ENCODE measurements around the gene SLC6A13. TPM values are rescaled to one million over a fixed set of nuclear protein-coding genes. Genes with fewer than 3 reads are reported as not detected.
"Not testable (repeated sequence)": the region's sequence is repeated elsewhere in the genome, so short reads cannot be mapped to it uniquely, and the experiment has no call there.

SLC6A13 gene
- not detected for polyA plus RNA-seq (2012; ENCODE audit: insufficient read depth, insufficient read length)

DNA sequence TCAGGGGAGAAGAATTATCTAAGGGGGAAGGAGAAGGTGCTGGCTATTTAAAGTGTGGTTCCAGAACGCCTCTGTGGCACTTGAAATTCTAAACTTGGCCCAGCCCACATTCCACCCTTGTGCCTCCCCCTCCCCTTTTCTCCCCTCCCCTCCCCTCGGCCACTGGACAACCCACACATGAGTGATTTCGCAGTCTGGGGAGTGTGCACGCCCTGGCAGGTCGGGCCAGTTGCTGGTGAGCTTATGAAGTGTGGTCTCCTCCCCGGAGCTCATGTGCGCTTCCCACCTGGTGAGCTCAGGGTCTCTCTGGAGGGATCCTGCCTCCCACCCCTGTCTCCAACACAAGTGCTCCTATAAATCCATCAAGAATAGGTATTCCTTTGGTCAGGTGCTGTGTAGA, at the start of gene SLC6A13:
Gene SLC6A13, minus strand, starts transcription at position 20 of the 400 bp plus-strand sequence. CDS start 2,784 bp downstream, outside the sequence.
- no peak for DNase-seq (ENCODE audit: low read depth, low spot score)
- H3K4me3 ChIP-seq (ENCODE audit: low read length) = no peak within 1 kb of the TSS

DNA sequence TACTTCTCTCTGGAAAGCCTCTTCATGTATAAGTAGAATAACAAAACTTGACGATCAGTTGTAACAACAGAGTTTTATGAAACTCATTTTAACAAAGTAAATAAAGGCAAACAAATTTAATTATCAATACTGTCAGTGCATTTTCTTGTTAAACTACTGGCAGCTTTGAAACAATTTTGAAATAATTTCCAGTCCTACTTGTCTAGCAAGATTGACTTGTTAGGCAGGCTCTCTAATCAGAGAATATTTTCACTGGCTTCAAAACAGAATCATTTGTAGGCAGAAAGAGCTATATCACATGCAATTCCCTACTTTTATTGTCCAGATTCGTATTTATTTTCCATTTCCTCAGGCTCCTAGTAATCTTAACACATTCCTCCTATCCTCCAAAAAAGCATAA, 45.9 kb upstream of the SLC6A13 start:
- H3K4me3 ChIP-seq (ENCODE audit: low read length) = no peak overlapping the region
- no peak for DNase-seq (ENCODE audit: low read depth, low spot score)

DNA sequence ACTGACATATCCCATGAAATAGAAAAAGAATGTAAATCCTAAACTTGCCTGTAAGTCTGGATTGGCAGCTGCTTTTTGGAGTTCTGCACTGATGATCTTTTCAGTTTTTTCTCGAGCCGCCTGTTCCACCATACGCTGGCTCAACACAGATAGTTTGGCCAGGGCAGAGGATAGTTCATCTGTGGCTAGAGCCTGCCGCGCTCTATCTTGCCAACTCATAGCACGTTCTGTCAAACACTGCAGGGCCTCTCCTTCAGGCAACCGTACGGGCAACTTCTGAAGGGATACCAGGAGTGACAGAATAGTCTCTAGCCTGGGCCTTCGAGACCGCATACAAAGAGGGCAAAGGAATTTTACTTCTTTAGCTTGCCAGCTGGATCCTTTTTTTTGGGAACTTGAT, 44.8 kb upstream of the SLC6A13 start:
- H3K4me3 ChIP-seq (ENCODE audit: low read length) = no peak overlapping the region

DNA sequence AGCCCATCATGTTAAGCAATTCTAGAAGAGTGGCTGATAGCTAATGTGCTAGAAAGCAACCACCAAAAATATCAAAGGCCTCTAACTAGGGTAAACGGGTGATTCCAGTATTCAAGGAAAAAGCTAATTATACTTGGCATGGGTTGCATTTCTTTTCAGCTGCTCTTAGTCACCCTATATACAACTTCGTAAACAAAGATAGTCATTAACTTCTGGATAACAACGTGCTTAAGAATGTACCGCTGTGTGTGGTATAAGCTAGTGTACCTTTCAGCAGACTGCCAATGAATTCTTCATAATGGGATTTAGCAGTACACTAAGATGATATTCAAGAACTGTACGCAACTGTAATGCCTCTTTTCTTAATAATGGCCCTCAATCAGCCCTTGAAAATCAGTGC, 42.2 kb upstream of the SLC6A13 start:
- DNase-seq (ENCODE audit: low read depth, low spot score) = no peak
- H3K4me3 ChIP-seq (ENCODE audit: low read length) = no peak overlapping the region

More for the DNA sequence above, 44.8 kb upstream of the SLC6A13 start:
- DNase-seq (ENCODE audit: low read depth, low spot score) = no peak

DNA sequence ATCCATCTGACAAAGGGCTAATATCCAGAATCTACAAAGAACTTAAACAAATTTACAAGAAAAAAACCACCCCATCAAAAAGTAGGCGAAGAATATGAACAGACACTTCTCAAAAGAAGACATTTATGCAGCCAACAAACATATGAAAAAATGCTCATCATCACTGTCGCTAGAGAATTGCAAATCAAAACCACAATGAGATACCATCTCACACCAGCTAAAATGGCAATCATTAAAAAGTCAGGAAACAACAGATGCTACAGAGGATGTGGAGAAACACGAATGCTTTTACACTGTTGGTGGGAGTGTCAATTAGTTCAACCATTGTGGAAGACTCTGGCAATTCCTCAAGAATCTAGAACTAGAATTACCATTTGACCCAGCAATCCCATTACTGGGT, 40.1 kb upstream of the SLC6A13 start:
- H3K4me3 ChIP-seq (ENCODE audit: low read length) = not testable (repeated sequence)
- peak; percentile 55 for DNase-seq (ENCODE audit: low read depth, low spot score)

DNA sequence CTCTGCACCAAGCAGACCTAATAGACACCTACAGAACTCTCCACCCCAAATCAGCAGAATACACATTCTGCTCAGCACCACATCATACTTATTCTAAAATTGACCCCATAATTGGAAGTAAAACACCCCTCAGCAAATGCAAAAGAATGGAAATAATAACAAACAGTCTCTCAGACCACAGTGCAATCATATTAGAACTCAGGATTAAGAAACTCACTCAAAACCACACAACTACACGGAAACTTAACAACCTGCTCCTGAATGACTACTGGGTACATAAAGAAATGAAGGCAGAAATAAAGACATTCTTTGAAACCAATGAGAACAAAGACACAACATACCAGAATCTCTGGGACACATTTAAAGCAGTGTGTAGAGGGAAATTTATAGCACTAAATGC, 37.5 kb upstream of the SLC6A13 start:
- not testable (repeated sequence) for H3K4me3 ChIP-seq (ENCODE audit: low read length); DNase-seq (ENCODE audit: low read depth, low spot score)

DNA sequence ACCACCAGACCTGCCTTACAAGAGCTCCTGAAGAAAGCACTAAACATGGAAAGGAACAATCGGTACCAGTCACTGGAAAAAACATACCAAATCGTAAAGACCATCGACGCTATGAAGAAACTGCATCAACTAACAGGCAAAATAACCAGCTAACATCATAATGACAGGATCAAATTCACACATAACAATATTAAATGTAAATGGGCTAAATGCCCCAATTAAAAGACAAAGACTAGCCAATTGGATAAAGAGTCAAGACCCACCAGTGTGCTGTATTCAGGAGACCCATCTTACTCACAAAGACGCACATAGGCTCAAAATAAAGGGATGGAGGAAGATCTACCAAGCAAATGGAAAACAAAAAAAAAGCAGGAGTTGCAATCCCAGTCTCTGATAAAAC, 36.9 kb upstream of the SLC6A13 start:
- DNase-seq (ENCODE audit: low read depth, low spot score); H3K4me3 ChIP-seq (ENCODE audit: low read length): not testable (repeated sequence)

DNA sequence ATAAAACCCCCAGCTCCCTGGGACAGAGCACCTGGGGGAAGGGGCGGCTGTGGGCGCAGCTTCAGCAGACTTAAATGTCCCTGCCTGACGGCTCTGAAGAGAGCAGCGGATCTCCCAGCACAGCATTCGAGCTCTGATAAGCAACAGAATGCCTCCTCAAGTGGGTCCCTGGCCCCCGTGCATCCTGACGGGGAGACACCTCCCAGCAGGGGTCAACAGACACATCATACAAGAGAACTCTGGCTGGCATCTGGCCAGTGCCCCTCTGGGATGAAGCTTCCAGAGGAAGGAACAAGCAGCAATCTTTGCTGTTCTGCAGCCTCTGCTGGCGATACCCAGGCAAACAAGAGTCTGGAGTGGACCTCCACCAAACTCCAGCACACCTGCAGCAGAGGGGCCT, 35.4 kb upstream of the SLC6A13 start:
- H3K4me3 ChIP-seq (ENCODE audit: low read length); DNase-seq (ENCODE audit: low read depth, low spot score): not testable (repeated sequence)

DNA sequence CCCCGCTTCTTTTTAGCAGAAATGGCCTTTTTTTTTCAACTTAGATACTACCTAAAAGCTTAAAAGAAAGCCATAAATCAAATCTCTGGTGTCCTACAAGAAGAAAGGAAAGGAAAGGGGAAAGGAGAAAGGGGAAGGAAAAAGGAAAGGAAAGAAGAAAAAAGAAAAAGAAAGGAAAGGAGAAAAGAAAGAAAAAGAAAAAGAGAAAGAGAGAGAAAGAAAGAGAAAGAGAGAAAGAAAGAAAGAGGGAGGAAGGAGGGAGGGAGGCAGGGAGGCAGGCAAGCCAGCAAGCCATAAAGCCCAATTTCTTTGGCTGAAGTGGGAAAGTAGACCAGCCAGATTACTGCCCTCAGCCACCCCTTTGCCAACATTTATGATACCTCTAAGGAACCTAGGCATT, 32.5 kb upstream of the SLC6A13 start:
- no peak overlapping the region for H3K4me3 ChIP-seq (ENCODE audit: low read length)
- DNase-seq (ENCODE audit: low read depth, low spot score) = no peak

DNA sequence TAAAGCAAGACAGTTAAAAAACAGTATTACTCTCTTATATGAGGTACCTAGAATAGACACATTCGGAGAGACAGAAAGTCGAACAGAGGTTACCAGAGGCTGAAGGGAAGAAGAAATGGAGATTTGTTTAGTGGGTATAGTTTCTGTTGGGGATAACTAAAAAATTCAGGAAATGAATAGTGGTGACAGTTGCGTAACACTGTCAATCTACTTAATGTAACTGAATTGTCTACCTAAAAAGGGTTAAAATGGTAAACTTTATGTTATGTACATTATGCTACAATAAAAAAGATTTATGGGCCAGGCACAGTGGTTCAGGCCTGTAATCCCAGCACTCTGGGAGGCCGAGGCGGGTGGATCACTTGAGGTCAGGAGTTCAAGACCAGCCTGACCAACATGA, 30.6 kb upstream of the SLC6A13 start:
- DNase-seq (ENCODE audit: low read depth, low spot score) = no peak
- no peak overlapping the region for H3K4me3 ChIP-seq (ENCODE audit: low read length)

DNA sequence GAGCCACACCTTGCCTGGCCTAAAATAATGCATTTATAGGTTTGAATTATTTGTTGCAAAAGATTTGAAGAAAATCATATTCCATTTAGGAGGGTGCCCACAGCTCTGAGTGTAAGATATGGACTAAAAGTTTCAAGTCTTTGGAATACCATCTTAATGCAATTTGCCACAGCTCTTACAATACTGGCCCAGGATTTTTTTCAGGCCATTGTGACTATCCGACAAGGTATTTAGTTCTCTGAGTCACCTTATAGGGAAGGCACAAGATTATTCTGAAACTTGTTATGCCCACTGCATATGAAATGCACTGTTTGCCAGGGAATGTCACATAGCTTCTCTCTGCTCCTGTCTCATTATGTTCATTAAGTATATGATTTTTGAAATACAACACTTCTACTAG, 29.6 kb upstream of the SLC6A13 start:
- no peak overlapping the region for H3K4me3 ChIP-seq (ENCODE audit: low read length)
- no peak for DNase-seq (ENCODE audit: low read depth, low spot score)

DNA sequence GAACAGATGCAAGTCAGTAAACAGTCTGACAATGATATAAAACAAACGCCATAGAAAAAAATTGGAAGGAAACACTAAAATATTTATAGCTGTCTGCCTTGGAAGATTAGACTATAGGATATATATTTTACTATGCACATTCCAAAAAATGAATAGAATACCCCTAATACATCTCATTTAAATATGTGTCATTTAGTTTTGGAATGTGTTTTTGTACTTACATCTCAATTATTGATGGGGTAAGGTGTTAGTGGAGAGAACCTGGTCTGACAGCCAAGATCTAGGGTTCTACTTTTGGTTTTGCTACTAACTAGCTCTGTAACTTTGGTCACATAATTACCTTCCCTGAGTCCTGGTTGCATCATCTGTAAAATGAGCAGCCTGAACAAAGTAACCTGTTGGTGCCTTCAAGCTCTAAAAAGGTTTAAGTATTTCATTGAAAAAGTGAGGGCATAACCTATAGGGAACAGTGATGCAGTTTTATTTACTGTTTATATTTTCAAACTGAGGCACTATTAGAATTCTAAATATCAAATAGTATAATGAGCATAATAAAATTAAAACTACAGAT, 28.6 kb upstream of the SLC6A13 start:
- DNase-seq (ENCODE audit: low read depth, low spot score) = no peak
- H3K4me3 ChIP-seq (ENCODE audit: low read length) = no peak overlapping the region

DNA sequence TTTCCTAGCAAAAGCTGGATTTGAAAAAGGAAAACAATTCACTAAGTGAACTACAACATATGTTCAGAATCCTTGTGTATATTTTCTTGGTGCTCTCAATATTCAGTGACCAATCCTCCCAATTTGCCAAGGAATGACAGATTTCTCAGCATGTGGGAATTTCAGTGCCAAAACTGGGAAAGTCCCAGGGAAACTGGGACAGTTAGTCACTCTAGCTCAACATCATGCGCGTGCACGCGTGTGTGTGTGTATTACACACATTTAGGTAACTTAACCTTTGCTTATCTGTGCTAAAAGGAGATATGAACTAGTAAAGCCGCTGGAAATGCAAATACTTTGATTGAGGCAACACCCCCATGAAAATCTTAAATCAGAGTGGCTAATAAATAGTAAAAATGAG, 26.1 kb upstream of the SLC6A13 start:
- H3K4me3 ChIP-seq (ENCODE audit: low read length) = no peak overlapping the region
- DNase-seq (ENCODE audit: low read depth, low spot score) = no peak

DNA sequence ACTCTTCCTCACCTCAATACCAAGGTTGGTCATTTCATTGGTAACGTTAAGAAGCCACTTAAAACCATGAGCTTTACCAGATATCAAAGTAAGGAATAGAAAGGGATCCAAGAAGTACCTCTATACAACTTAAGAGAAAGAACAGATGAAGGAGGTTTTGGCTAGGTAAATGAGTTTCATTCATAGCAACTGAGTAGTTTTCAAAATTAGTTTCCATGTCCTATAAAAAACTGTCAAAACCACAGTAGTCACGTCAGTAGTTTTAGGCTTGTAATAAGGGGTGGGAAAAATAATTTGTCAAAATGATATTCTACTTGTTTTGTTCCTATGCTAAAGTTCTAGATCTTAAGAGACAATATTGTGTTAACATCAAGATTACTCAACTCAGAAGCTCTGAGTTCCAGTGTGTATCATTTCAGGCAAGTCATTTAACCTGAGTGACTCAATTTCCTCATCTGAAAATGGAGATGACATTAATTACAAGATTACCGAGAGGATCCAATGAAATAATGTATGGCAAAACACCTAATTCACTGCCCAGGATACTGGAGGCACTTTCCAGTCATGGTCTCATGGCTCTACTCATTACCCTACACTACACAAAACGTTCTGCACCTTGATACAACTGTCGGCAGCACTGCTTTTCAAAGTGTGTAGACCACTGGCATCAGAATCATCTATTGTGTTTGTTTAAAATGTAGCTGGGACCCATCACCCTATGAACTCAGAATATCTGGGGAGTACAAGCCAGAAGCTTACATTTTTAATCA, 24.1 kb upstream of the SLC6A13 start:
- H3K4me3 ChIP-seq (ENCODE audit: low read length) = no peak overlapping the region
- no peak for DNase-seq (ENCODE audit: low read depth, low spot score)

DNA sequence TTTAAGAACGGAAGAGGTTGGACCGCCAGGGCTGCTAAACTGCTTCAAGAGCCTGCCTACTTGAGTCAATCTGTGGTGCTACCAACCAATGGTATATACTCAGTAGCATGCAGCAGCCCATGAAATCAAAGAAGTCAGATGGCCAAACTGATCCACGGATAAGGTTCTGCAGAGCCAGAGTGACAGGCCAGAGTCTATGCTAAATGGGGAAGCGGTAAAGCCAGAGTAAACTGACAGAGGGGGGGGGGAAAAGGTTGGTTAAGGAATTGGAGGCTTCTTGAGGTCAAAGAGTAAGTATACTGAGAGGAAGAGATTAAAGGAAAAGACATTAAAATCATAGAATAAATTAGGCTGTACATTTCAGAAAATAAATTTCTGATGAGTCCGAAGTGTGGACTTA, 15.4 kb upstream of the SLC6A13 start:
- H3K4me3 ChIP-seq (ENCODE audit: low read length) = no peak overlapping the region
- DNase-seq (ENCODE audit: low read depth, low spot score) = no peak

DNA sequence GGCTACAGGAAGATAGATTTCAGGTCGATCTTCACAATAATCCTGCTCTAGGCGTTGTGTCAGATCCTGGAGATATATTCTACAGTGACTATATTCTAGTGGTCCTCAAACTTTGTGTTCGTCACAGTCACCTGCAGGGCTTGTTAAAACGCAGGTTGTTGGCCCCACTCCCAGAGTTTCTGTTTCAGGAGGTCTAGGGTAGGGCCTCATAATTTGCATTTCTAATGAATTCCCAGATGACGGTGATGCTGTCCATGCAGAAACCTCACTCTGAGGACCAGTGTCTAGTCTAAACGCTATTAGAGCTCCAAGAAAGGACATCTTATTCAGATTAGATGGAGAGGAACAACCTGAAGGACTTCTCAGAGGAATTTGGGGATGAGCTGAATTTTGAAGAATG, 13.2 kb upstream of the SLC6A13 start:
- no peak for DNase-seq (ENCODE audit: low read depth, low spot score)
- no peak overlapping the region for H3K4me3 ChIP-seq (ENCODE audit: low read length)

DNA sequence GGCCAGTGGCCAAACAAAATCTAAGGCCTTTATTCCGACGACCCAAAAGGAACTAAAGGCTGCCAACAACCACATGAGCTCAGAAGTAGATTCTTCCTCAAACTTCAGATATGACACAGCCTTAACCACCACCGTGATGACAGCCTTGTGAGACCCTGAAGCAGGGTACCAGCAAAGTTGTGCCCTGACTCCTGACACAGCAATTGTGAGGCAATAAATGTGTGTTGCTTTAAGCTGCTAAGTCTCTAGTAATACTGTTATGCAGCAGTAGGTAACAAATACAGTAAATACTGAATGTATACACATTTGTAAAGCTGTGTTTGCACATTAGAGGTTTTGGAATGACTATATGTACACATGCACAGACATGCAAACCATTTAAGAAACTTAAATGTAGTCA, 10.7 kb upstream of the SLC6A13 start:
- H3K4me3 ChIP-seq (ENCODE audit: low read length) = no peak overlapping the region
- no peak for DNase-seq (ENCODE audit: low read depth, low spot score)

DNA sequence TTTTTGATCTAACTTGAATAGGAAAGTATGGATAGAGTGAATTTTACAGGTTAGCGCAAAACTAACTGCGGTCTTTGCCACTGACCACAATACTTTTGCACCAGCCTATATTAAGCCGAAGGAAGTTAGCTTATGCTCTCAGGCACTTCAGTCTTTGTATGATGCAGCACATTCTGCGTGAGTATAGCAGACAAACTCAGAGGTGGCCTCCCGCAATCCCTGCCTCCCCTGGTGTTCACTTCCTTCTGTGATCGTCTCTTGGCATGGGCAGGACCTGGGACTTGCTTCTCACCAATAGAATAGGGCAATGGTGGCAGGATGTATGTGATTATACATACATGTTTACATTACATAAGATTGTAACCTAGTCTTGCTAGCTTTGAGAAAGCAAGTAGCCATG, 10.3 kb upstream of the SLC6A13 start:
- H3K4me3 ChIP-seq (ENCODE audit: low read length) = no peak overlapping the region
- DNase-seq (ENCODE audit: low read depth, low spot score) = no peak

DNA sequence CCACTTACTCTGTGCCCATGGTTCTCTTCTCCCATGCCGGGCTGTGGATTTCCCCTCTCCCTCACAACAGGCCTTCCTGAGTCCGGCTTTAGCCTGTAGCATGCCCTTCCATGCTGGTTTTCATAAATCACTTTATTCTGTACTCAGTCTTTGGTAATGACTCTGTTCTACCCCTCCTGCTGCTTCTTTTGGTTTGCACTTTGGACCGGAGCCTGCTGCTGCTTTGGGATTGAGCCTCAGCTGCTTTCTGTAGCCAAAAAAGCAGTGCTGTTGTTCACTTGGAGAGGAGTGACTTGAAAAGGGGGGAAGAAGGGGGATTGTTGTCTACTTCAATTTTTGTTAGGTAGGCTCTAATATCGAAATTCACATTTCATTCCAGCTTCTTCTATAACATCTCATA, 8.5 kb upstream of the SLC6A13 start:
- DNase-seq (ENCODE audit: low read depth, low spot score) = no peak
- no peak overlapping the region for H3K4me3 ChIP-seq (ENCODE audit: low read length)

DNA sequence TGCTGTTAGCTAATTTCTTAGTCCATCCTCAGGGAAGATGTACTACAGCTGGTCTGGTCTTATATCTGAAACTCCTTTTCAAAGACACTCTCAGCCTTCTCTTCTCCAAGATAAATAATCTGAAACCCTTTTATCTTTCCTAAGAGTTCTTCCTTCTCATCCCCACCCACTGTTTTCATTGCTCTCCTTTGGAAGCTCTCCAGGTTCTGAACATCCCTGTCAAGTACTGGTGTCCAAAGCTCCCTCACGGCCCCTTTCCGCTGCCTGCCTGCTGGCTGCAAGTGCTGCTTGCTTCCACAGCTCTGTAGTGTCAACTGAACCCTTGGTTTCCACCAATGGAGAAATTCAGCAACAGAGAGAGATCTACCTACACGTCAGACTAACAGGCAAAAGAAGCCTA, 6.6 kb upstream of the SLC6A13 start:
- H3K4me3 ChIP-seq (ENCODE audit: low read length) = no peak overlapping the region
- DNase-seq (ENCODE audit: low read depth, low spot score) = no peak

DNA sequence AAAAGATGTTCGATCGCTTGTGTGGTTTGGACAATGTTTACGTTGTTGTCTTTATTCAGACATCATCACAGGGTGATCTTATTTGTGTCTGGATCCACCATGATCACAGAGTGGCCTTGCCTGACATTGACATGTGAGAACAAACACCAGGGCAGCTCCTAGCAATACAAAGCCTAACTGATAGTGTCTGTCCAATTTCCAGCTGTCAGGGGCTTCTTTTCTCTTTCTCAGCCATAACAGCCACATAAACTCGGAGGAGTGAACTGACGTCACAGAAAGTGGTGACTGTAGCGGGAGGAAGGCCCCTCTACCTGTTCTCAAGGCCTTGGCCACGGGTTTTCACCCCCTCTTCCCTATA, 5.8 kb upstream of the SLC6A13 start:
- no peak for DNase-seq (ENCODE audit: low read depth, low spot score)
- H3K4me3 ChIP-seq (ENCODE audit: low read length) = no peak overlapping the region

Measured in Jurkat, Clone E6-1 (cell line).